ENCODE data around the gene NPAS3. TPM values are rescaled to one million over a fixed set of nuclear protein-coding genes. Genes with fewer than 3 reads are reported as not detected.

Gene NPAS3
- total RNA-seq, 1 donor: 0.36 TPM

GRCh38 chr14:33369972-33370371 lies 431.3 kb downstream of the NPAS3 start:
- DNase-seq (ENCODE audit: low read depth): no peak
- no peak for TF ChIP-seq CTCF (IDR thresholded peaks at IDR 0.05; ENCODE audit: insufficient read depth, low read length)
- no peak overlapping the region for H3K4me3 ChIP-seq (ENCODE audit: low read depth, low read length)

GRCh38 chr14:33370426-33370825 lies 431.7 kb downstream of the NPAS3 start:
- no peak for TF ChIP-seq CTCF (IDR thresholded peaks at IDR 0.05; ENCODE audit: insufficient read depth, low read length)
- no peak for DNase-seq (ENCODE audit: low read depth)
- H3K4me3 ChIP-seq (ENCODE audit: low read depth, low read length): no peak overlapping the region

GRCh38 chr14:33375196-33375595 lies 436.5 kb downstream of the NPAS3 start:
- no peak for TF ChIP-seq CTCF (IDR thresholded peaks at IDR 0.05; ENCODE audit: insufficient read depth, low read length)
- H3K4me3 ChIP-seq (ENCODE audit: low read depth, low read length): no peak overlapping the region
- no peak for DNase-seq (ENCODE audit: low read depth)

- peak; percentile 7 for DNase-seq (ENCODE audit: low read depth)
Measured at GRCh38 chr14:33375786-33376185, 437.1 kb downstream of the NPAS3 start.

GRCh38 chr14:33376510-33376909 lies 437.8 kb downstream of the NPAS3 start:
- no peak overlapping the region for H3K4me3 ChIP-seq (ENCODE audit: low read depth, low read length)
- no peak for TF ChIP-seq CTCF (IDR thresholded peaks at IDR 0.05; ENCODE audit: insufficient read depth, low read length)
- no peak for DNase-seq (ENCODE audit: low read depth)

More at GRCh38 chr14:33375786-33376185, 437.1 kb downstream of the NPAS3 start:
- H3K4me3 ChIP-seq (ENCODE audit: low read depth, low read length): no peak overlapping the region
- no peak for TF ChIP-seq CTCF (IDR thresholded peaks at IDR 0.05; ENCODE audit: insufficient read depth, low read length)

- DNase-seq (ENCODE audit: low read depth): no peak
- TF ChIP-seq CTCF (IDR thresholded peaks at IDR 0.05; ENCODE audit: insufficient read depth, low read length): no peak
- no peak overlapping the region for H3K4me3 ChIP-seq (ENCODE audit: low read depth, low read length)
Measured at GRCh38 chr14:33377596-33378390, 439.1 kb downstream of the NPAS3 start.
